Body of pancreas (tissue), 4 donors: ENCODE measurements around the gene CCR2.

ENCODE experiments used
- POLR2A ChIP-seq, 3 donors: fragments of 450-650 bp; IDR thresholded peaks; one replicate each; pipeline ENCODE4 v1.6.1; 2016; ENCODE audit warnings: antibody characterized with exemption in 3 of 3, mild to moderate bottlenecking in 2 of 3
- TF ChIP-seq, protein P1 (sequence below), 7 experiments: fragments of 450-650 bp in 4 of 7; fragments of 200-600 bp in 3 of 7; sonication (generic) in 3 of 7; IDR thresholded peaks; one replicate each; pipeline ENCODE4 v1.5.1; 2016 to 2019; ENCODE audit warnings: antibody characterized with exemption in 7 of 7

DNA sequence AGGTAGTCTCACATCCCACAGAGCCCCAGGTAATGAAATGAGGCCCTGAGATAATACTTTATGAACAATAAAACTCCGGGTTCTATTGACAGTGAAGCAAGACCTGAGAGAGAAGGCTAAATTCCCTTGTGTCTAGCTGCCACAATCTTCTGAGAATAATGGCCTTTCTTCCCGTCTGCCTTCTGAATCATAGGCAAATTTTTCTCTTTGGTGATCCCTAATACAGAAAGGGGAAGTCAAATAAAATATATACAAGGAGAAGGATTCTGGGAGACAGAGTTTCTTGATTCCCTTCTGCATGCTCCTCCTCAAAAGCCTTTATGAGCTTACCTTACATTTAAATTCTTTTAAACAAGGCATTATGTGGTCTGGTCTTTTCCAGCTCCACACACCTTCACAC, 29.9 kb upstream of the CCR2 start:
- TF ChIP-seq, protein P1, sequence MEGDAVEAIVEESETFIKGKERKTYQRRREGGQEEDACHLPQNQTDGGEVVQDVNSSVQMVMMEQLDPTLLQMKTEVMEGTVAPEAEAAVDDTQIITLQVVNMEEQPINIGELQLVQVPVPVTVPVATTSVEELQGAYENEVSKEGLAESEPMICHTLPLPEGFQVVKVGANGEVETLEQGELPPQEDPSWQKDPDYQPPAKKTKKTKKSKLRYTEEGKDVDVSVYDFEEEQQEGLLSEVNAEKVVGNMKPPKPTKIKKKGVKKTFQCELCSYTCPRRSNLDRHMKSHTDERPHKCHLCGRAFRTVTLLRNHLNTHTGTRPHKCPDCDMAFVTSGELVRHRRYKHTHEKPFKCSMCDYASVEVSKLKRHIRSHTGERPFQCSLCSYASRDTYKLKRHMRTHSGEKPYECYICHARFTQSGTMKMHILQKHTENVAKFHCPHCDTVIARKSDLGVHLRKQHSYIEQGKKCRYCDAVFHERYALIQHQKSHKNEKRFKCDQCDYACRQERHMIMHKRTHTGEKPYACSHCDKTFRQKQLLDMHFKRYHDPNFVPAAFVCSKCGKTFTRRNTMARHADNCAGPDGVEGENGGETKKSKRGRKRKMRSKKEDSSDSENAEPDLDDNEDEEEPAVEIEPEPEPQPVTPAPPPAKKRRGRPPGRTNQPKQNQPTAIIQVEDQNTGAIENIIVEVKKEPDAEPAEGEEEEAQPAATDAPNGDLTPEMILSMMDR (IDR thresholded peaks at IDR 0.05): no peak
- no peak for TF ChIP-seq POLR2A (IDR thresholded peaks at IDR 0.05)
